RWPE2 (cell line): ENCODE results near the gene SEC61A1.

ENCODE experiments used
- ATAC-seq: fragments of 200-7000 bp; cut with Tn5 transposase; 3 replicates; pipeline ENCODE4 v1.9.1; 2021; ENCODE audit warnings: low read depth
- DNase-seq: peaks from one replicate; pipeline ENCODE4 v3.0.0-alpha.2; 2020; ENCODE audit warnings: low spot score
- H3K27ac ChIP-seq: fragments of 450-650 bp; 2 replicates; pipeline ENCODE4 v1.5.1; 2017; ENCODE audit warnings: mild to moderate bottlenecking; ENCODE audit not compliant: poor library complexity, severe bottlenecking
- H3K27me3 ChIP-seq: fragments of 250-450 bp; sonication (Bioruptor Pico); 2 replicates; pipeline ENCODE4 v1.5.1; 2021; ENCODE audit warnings: mild to moderate bottlenecking, moderate library complexity; ENCODE audit not compliant: insufficient read depth, poor library complexity, severe bottlenecking
- H3K36me3 ChIP-seq: fragments of 250-450 bp; sonication (Bioruptor Pico); 2 replicates; pipeline ENCODE4 v1.5.1; 2020; ENCODE audit warnings: low read depth, mild to moderate bottlenecking, moderate library complexity
- H3K4me1 ChIP-seq: fragments of 250-450 bp; sonication (Bioruptor Pico); 2 replicates; pipeline ENCODE4 v1.5.1; 2021; ENCODE audit warnings: mild to moderate bottlenecking, moderate library complexity; ENCODE audit not compliant: insufficient read depth, poor library complexity, severe bottlenecking
- H3K4me3 ChIP-seq: fragments of 250-450 bp; sonication (Bioruptor Pico); 2 replicates; pipeline ENCODE4 v1.5.1; 2021; ENCODE audit warnings: mild to moderate bottlenecking, moderate library complexity; ENCODE audit not compliant: severe bottlenecking
- H3K9me3 ChIP-seq: fragments of 250-450 bp; sonication (Bioruptor Pico); 2 replicates; pipeline ENCODE4 v1.5.1; 2021; ENCODE audit warnings: mild to moderate bottlenecking, moderate library complexity; ENCODE audit not compliant: severe bottlenecking
- TF ChIP-seq, protein P1 (sequence below): fragments of 450-650 bp; IDR thresholded peaks from one replicate; pipeline ENCODE4 v1.5.1; 2017; ENCODE audit warnings: mild to moderate bottlenecking, moderate library complexity; ENCODE audit not compliant: poor library complexity, severe bottlenecking

The SEC61A1 gene

GRCh38 chr3:128089135-128089534 lies 36.9 kb downstream of the SEC61A1 start:
- Histone ChIP-seq H3K36me3 (peaks cover 83% of the 10 kb centered on the region), H3K27ac (no peak overlapping the region), H3K4me1 (no peaks in the 10 kb centered on the region), H3K27me3 (no peaks in the 10 kb centered on the region), H3K9me3 (no peaks in the 10 kb centered on the region), H3K4me3 (no peak overlapping the region)
- ATAC-seq (no peak), DNase-seq (peak; percentile 23)
- TF ChIP-seq, protein P1, sequence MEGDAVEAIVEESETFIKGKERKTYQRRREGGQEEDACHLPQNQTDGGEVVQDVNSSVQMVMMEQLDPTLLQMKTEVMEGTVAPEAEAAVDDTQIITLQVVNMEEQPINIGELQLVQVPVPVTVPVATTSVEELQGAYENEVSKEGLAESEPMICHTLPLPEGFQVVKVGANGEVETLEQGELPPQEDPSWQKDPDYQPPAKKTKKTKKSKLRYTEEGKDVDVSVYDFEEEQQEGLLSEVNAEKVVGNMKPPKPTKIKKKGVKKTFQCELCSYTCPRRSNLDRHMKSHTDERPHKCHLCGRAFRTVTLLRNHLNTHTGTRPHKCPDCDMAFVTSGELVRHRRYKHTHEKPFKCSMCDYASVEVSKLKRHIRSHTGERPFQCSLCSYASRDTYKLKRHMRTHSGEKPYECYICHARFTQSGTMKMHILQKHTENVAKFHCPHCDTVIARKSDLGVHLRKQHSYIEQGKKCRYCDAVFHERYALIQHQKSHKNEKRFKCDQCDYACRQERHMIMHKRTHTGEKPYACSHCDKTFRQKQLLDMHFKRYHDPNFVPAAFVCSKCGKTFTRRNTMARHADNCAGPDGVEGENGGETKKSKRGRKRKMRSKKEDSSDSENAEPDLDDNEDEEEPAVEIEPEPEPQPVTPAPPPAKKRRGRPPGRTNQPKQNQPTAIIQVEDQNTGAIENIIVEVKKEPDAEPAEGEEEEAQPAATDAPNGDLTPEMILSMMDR: no peak

- Histone ChIP-seq H3K9me3 (no peaks in the 10 kb centered on the region), H3K27ac (no peak overlapping the region)
- TF ChIP-seq, protein P1: no peak
These were observed 39.3 kb downstream of the SEC61A1 start for GRCh38 chr3:128091586-128091985.

GRCh38 chr3:128094295-128095151 lies 42.3 kb downstream of the SEC61A1 start:
- DNase-seq: no peak
- H3K9me3 ChIP-seq: no peaks in the 10 kb centered on the region
- no peaks in the 10 kb centered on the region for H3K27me3 ChIP-seq
- H3K4me3 ChIP-seq: no peak overlapping the region
- peaks cover 12% of the 10 kb centered on the region for H3K4me1 ChIP-seq
- H3K27ac ChIP-seq: peak overlapping the region; percentile 24
- TF ChIP-seq, protein P1: no peak
- ATAC-seq: no peak
- peaks cover 89% of the 10 kb centered on the region for H3K36me3 ChIP-seq

More at GRCh38 chr3:128091586-128091985, 39.3 kb downstream of the SEC61A1 start:
- Histone ChIP-seq H3K4me3 (no peak overlapping the region), H3K36me3 (peaks cover 83% of the 10 kb centered on the region), H3K4me1 (peaks cover 12% of the 10 kb centered on the region), H3K27me3 (no peaks in the 10 kb centered on the region)
- ATAC-seq: no peak
- DNase-seq: no peak

DNA sequence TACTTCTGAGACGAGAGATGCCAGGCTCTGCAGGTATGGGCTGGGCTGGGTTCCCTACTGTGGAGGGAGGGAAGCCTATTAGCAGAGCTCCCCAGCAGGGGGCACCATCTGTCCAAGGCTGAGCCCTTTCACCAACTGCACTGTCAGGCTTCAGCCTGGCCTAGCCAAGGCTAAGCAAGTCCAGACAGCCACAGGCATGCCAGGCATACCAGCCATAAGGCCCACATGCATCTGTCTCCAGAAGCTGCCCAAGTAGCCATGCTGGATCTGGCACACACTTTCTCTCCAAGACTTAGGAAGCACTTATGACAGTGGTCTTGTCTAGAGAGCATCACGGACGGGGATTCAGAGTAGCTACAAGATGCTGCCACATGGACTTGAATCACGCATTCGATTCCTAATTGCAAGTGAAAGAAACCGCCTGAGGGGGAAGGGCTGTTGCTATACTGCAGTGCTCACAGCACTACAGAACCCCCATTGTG lies 43.0 kb downstream of the SEC61A1 start:
- H3K4me3 ChIP-seq: no peak overlapping the region
- H3K4me1 ChIP-seq: peaks cover 12% of the 10 kb centered on the region
- H3K36me3 ChIP-seq: peaks cover 93% of the 10 kb centered on the region
- peak overlapping the region; percentile 24 for H3K27ac ChIP-seq
- ATAC-seq (peak; percentile 99), DNase-seq (peak; percentile 86)
- no peaks in the 10 kb centered on the region for H3K27me3 ChIP-seq
- TF ChIP-seq, protein P1: peak; percentile 91
- no peaks in the 10 kb centered on the region for H3K9me3 ChIP-seq

DNA sequence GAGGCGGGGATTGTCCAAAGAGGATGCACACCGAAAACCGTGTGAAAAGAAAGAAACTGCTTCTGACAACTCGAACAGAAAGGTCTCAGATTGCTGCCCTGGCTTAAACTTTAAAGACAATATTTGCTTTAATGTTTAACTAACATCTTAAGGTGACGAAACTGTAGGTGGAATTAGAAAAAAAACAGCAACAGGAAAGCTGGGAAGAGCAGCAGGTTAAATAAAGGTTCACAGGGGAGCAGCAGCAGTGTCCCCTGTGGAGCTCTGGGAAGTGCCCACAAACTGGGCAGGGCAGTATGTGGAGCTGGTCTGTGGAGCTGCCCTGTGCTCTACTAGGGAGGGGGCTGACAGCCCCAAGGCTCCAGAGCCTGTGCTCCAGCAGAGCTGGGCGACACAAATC lies 46.0 kb downstream of the SEC61A1 start:
- TF ChIP-seq, protein P1: no peak
- no peak for ATAC-seq
- Histone ChIP-seq H3K27me3 (no peaks in the 10 kb centered on the region), H3K4me1 (peaks cover 12% of the 10 kb centered on the region), H3K36me3 (peaks cover 89% of the 10 kb centered on the region), H3K27ac (no peak overlapping the region), H3K4me3 (no peak overlapping the region), H3K9me3 (no peaks in the 10 kb centered on the region)
- no peak for DNase-seq
